ENCODE data around the gene EDARADD.
A peak's percentile ranks its signal among the peaks of the same experiment; 100 is the strongest.

GRCh38 chr1:236395230-236395946 is 1.3 kb downstream of the EDARADD start:
- peak; percentile 1 for TF ChIP-seq CTCF (IDR thresholded peaks at IDR 0.05; ENCODE audit: borderline replicate concordance, extremely low read depth, low read length, poor library complexity, severe bottlenecking)
- TF ChIP-seq EZH2 (IDR thresholded peaks at IDR 0.05; ENCODE audit: borderline replicate concordance, low read depth, low read length, severe bottlenecking), result peak; percentile 27
